Skin epidermis (tissue), 12 donors: ENCODE data around the gene SEC14L1.
"Not testable (repeated sequence)": the region's sequence is repeated elsewhere in the genome, so short reads cannot be mapped to it uniquely, and the experiment has no call there.

Experiments used
- H3K27ac ChIP-seq, 21 experiments: fragments of 200-600 bp; sonication (generic) in 11 of 21; one replicate each; pipeline ENCODE4 v1.5.0; 2020; ENCODE audit warnings: mild to moderate bottlenecking in 3 of 21, inconsistent platforms in 2 of 21, moderate library complexity in 2 of 21
- H3K4me3 ChIP-seq, 7 experiments: fragments of 200-600 bp; sonication (generic) in 2 of 7; one replicate each; pipeline ENCODE4 v1.5.0; 2020; ENCODE audit warnings: inconsistent platforms in 2 of 7, mild to moderate bottlenecking in 2 of 7, moderate library complexity in 1 of 7

The SEC14L1 gene

DNA sequence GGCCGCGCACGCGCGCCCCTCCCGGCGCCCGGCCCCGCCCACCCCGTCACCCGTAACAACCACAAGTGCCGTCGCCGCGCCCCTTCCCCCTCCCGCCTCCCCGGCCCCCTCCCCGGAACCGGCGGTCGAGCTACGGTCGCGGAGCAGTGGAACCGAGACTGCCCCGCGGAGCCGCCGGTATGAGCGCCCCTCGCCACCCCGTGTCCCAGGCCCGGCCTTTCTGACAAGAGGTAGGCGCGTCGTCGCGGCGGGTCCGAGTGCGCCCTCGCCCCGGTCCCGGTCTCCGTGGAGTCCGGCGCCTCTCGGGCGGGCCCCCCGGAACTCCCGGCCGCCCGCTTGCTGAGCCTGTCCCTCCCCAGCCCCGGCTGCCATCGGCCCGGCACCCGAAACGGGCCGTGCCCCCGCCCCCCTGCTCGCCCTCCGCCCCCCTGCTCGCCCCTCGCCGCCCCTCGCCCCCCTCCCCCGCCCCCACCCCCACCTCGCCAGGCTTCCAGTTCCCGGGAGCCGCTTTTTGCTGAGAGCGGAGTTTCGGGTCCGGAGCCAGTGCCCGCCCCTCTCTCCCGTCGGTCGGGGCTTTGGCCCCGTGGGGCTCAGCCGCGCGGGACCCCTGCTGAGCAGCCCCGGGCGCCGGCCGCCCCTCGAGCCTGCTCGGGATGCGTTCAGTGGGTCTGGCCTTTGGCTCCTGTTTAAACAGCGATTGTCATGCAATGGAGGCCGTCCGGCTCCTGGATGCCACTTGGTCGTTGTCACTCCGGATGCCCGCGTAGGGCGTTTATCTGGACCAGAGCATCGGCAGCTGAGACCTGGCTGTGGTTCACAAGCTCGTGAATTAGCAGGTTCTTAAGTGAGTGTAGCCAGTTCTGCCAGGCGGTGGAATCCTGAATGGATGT, at the start of gene SEC14L1:
Gene SEC14L1 (plus strand): TSS at position 92 of the 890 bp plus-strand sequence. CDS start 2,628 bp downstream, outside the sequence.
- H3K27ac ChIP-seq, result peak within 1 kb of the TSS; percentile 83 to 99 (median 97)
- H3K4me3 ChIP-seq, result peak within 1 kb of the TSS; percentile 70 to 96 (median 88)

DNA sequence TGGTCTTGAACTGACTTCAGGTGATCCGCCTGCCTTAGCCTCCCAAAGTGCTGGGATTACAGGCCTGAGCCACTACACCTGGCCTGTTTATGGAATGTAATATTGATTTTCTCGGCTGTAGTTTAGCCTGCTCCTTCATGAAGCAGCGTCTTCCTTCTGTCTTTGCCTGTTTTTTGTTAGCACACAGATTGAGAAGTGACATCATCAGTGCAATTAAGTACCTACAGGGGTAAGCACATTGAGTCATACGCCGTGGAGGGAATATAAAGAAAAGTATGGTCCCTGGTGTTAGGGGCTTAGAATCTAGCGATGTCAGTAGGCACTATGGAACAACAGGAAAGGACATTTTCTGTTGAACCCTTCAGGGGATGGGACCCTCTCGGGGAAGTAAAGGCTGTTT, 48.7 kb upstream of the SEC14L1 start:
- Histone ChIP-seq H3K27ac (no peak overlapping the region), H3K4me3 (no peak overlapping the region)

DNA sequence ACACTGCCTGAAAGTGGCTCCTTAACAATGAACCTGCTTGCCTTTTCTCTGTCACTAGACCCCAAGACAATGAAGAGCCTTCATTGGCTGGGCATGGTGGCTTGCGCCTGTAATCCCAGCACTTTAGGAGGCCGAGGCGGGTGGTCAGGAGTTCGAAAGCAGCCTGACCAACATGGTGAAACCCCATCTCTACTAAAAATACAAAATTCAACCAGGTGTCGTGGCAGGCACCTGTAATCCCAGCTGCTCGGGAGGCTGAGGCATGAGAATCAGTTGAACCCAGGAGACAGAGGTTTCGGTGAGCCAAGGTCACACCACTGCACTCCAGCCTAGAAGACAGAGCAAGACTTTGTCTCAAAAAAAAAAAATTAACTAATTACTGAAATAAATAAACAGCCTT, 45.3 kb upstream of the SEC14L1 start:
- Histone ChIP-seq H3K4me3 (no peak overlapping the region), H3K27ac (peak overlapping the region in 1 of 21 experiments; percentile 54)

DNA sequence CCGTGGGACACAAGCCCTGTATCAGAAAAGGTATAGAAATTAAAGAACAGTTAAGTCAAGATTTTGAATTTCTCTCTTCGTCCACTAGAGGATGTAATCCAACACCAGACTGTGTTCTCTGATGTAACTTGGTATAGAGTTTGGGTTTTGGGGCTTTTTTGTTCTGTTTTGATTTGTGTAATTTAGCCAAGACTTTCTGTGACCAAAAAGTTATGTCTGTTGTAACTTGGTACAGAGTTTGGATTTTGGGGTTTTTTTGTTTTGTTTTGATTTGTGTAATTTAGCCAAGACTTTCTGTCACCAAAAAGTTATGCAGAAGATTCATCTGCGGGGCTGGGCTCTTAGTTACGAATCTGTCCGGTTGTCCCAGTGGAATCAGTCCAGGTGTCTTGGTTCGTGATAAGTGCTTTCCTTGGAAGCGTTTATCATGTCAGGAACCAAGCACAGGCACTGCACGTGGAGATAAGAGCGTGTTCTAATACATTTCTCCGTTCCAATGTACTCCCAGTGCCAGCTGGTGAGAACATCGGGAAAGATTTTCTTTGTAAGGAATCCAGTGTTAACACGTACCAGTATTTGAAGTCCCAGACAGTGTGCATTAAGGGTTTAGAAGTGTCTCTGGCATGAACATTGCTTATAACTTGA, 44.1 kb upstream of the SEC14L1 start:
- no peak overlapping the region for H3K4me3 ChIP-seq
- peak overlapping the region in 13 of 21 experiments; percentile 15 to 81 (median 46) for H3K27ac ChIP-seq

DNA sequence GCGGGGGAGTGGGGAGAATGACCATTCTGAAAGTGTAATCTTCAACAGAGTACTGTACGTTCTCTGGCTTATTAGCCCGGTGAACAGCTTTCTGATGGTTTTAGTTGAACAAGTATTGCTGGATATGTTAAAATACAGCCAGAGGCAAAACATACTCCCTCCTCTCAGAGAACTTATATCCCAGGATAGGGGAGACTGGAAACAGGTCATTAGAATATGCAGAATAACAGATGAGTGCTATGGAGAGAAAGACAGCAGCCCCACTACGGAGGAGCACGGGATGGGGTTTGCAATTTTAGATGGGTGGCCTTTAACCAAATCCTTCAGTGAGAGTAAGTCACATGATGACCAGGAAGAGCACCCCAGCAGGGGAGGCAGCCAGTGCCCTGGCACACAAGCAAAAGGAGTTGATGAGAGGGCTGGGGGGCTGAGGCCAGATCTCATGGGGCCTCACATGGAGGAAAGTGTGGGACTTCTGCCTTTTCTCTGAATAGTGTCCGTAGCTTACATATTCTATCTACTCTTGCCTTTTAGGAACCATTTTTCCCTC, 43.1 kb upstream of the SEC14L1 start:
- no peak overlapping the region for H3K4me3 ChIP-seq
- H3K27ac ChIP-seq, result peak overlapping the region in 17 of 21 experiments; percentile 17 to 85 (median 67)

DNA sequence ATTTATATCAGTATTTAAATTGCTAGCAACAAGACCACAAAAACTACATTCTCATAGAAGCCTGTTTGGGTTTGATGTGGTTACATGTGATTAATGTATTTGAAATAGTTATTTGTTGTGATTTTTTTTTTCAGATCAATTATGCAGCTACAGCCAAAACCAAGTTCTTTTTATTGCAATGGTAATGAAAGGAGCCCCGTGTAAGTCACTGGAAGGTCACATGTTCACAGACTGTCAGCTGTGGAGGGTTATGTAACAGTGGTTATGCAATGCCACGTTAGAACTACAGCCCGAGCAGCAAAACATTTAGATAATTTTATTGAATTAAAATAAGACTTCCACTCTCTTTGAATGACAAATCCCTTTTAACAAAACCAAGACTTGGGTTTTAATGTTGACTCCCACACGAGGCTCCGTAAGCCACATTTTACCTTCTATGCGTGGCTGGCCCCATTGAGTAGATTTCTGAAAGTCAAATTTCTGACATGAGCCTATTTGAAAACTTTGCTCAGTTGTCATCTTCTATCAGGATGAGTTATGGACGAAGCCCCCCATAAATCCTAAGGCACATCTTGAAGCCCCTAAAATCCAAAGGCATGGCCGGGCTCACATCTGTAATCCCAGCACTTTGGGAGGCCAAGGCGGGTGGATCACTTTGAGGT, 41.8 kb upstream of the SEC14L1 start:
- peak overlapping the region in 20 of 21 experiments; percentile 48 to 86 (median 76) for H3K27ac ChIP-seq
- no peak overlapping the region for H3K4me3 ChIP-seq

DNA sequence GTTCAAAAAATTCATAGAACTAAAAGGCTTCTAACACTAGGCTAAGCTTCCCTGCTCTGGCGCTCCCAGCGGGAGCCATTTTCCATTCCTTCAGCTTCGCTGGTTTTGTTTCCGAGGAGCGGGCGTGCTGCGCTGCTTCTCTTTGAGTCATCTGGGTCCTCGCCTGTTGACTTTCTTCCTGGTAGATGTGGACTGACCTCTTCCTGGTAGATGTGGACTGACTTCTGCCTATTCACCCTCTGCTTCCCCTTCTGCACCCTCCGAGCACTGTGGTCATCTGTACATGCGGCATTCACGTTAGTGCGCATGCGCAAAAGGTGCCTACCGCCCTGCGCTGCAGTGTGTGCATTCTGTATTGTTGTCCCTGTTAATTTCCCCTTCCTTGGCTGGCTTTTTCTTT, 40.8 kb upstream of the SEC14L1 start:
- peak overlapping the region in 16 of 21 experiments; percentile 48 to 86 (median 76) for H3K27ac ChIP-seq

DNA sequence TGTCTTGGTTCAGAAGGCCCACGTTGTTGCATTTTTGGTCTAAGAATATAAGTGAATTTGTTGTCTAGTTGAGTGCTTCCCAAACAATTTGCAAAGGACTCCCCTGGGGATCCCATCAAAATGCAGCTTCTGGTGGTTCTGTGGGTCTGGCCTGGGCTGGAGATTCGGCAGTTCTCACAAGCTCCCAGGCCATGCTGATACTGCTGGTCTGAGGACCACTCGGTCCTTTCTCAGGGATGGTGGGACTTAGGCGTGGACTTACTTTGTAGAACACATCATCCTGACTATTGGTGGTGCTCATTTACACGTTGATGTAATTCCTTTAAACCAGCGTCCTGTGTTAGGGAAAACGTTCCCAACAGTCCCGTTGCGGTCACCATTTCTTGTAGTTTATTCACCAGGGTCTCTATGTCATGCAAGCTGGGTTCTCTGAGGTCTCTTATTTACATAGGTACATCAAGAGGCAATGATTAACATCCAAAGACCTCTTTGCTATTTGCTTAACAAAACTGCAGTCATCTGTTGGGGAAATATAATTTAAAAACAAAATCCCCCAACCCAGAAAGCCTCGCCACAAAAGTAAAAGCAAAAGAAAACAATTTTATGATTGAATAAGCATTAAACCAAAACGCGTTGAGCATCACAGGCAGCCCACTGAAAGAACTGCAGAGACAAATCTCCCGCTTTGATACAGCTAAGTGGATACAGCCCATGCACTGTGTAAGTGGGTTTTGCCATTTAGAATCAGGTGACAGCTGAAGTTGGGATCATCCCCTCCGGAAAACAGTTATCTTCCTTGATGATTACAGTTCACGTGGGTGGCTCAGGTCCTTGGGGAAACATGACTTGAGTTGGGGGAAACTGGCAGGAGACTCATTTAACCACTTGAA, 39.0 kb upstream of the SEC14L1 start:
- peak overlapping the region in 2 of 21 experiments; percentile 17 to 34 for H3K27ac ChIP-seq

More for the DNA sequence above, 40.8 kb upstream of the SEC14L1 start:
- no peak overlapping the region for H3K4me3 ChIP-seq

DNA sequence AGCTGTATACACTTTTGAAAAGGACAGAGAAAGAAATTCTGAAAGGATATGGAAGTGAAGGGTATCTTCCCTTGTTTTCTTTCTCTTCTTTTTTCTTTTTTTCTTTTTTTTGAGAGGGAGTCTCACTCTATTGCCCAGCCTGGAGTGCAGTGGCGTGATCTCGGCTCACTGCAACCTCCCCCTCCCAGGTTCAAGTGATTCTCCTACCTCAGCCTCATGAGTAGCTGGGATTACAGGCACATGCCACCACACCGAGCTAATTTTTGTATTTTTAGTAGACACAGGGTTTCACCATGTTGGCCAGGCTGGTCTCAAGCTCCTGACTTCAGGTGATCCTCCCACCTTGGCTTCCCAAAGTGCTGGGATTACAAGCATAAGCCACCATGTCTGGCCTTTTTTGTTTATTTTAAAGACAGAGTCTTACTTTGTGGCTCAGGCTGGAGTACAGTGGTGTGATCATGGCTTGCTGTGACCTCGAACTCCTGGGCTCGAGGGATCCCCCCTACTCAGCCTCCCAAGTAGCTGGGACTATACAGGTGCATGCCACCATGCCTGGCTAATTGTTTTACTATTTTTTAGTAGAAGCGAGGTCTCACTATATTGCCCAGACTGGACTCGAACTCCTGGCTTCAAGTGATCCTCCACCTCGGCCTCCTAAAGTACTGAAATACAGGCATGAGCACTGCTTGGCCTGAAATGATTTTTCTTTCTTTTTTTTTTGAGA, 38.2 kb upstream of the SEC14L1 start:
- H3K27ac ChIP-seq, H3K4me3 ChIP-seq: not testable (repeated sequence)

More for the DNA sequence above, 39.0 kb upstream of the SEC14L1 start:
- H3K4me3 ChIP-seq, result no peak overlapping the region

DNA sequence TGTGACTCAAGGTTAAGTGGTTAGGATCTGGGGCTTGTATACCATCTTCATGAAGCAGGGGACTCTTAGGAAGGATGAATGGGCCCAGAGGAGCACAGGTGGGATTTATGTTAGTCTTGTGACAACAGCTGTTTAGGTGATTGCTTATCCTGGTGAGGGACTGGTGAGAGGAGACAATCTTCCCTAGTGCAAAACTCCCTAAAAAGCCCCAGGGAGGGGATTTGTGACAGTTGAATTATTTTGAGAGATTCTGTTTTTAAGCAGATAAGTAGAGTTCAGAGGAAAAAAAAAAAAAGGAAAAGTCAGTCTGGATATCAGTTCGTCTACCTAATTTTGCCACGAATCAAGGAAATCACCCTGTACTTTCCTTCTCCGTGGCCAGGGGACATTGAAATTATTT, 35.1 kb upstream of the SEC14L1 start:
- no peak overlapping the region for H3K27ac ChIP-seq

DNA sequence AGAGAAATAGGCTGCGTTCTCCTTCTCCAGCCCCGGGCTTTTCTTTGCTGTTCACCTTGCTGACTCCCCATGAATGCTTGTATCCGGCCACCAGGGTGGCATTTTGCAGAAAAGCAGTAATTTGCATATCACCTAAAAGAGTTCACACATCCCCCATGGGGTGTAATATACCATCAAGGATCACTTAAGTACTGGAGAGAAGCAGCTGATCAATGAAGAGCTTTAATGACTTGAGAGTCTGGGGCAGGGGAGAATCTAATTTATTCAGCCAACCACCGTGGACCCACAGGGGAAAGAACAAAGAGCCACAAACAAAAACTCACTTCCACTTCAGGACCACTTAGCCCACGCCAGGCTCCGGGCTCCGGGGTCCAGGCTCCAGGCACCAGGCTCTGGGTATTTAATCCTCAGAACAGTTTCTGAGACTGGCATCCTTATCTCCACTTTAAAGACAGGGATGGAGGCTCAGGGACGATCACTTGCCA, 33.9 kb upstream of the SEC14L1 start:
- peak overlapping the region in 1 of 21 experiments; percentile 21 for H3K27ac ChIP-seq

More for the DNA sequence above, 35.1 kb upstream of the SEC14L1 start:
- no peak overlapping the region for H3K4me3 ChIP-seq

DNA sequence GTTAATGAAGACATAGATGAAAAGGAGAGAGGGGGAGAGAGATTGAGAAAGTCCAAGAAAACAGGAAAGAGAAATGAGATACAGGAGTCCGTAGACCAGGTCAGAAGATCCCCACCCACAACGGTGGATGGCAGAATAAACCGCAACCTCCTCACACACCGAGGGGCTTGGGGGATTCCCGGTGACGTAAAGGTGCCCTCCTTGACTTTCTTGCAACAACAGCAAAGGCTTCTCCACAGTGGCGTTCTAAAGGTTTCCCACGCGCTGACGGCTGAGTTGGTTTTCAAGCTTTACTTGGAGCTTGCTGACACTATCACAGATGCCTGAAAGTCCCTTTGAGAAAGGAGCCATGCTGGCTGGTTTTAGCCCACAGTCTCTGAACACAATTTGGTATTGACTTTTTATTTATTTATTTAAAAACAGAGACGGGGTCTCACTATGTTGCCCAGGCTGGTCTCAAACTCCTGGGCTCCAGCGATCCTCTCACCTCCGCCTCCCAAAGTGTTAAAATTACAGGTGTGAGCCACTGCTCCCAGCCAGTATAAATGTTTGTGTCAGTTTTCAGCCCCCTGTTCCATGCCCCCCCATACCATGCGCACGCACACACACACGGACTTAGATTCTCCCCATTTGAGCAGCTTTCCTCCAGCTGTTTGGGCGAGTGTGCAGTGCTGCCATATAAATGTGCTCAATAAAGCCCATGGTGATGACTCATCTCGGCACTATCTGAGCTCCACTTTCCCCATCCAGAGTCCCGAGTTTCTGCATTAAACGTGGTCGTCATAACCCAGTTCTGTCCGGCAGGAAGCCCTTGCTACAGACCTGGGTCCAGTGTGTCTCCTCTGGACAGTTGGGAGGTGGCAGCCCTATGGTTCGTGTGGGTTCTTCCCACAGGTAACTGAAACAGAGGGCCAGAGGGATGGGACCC, 33.0 kb upstream of the SEC14L1 start:
- H3K4me3 ChIP-seq, result no peak overlapping the region
- peak overlapping the region in 4 of 21 experiments; percentile 23 to 61 (median 36) for H3K27ac ChIP-seq

More for the DNA sequence above, 33.9 kb upstream of the SEC14L1 start:
- no peak overlapping the region for H3K4me3 ChIP-seq

DNA sequence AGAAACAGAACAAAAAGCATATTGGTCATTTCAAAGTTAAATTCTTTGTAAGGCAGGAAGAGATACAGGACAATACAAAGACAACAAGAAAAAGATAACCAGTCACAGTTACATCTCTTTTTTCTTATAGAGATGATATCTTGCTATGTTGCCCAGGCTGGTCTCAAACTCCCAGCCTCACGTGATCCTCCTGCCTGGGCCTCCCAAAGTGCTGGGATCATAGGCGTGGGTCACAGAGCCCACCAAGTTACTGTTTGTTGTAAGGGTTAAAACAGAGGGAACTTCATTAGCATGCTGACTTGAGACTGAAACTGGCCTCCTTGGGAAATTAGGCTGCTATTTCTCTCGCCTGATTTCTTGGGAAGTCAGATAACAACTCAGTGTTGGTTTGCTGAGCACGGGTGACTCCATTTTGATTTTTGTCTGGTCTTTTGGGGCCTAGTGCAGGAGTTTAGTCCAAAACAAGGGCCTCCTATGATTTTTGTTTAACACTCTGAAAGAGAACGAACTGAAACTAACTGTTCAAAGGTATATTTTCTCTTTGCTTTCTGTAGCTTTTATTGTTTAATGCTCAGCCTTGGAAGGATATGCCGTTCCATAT, 31.5 kb upstream of the SEC14L1 start:
- H3K27ac ChIP-seq, result peak overlapping the region in 15 of 21 experiments; percentile 2 to 86 (median 61)
- H3K4me3 ChIP-seq, result no peak overlapping the region

DNA sequence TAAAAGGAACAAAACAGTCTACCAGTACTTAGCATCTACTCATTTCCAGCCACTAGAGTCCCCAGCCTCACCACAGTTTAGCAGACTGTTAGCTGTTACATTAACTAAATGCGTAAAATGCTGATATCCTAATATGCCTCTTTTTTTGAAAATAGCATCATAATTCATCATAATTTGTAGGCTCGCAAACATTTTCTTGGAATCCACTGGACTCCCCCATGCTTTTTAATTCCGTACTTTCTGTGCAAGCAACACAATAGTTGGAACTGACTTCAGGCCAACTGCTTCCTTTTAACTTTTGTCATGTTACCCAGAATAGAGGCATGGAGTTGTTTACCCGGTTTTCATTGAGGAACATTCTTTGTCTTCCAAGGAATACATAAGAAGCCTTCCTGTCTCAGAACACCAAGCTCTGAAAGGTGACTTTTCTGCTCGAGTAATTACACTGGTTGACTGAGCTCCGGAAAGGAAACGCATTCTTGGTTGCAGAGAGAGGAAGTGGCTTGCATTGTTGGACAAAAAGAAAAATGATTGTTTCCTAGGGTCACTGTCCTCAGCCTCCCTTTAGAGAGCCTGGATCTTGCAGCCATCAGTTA, 30.9 kb upstream of the SEC14L1 start:
- Histone ChIP-seq H3K27ac (peak overlapping the region in 16 of 21 experiments; percentile 2 to 86 (median 61)), H3K4me3 (no peak overlapping the region)

DNA sequence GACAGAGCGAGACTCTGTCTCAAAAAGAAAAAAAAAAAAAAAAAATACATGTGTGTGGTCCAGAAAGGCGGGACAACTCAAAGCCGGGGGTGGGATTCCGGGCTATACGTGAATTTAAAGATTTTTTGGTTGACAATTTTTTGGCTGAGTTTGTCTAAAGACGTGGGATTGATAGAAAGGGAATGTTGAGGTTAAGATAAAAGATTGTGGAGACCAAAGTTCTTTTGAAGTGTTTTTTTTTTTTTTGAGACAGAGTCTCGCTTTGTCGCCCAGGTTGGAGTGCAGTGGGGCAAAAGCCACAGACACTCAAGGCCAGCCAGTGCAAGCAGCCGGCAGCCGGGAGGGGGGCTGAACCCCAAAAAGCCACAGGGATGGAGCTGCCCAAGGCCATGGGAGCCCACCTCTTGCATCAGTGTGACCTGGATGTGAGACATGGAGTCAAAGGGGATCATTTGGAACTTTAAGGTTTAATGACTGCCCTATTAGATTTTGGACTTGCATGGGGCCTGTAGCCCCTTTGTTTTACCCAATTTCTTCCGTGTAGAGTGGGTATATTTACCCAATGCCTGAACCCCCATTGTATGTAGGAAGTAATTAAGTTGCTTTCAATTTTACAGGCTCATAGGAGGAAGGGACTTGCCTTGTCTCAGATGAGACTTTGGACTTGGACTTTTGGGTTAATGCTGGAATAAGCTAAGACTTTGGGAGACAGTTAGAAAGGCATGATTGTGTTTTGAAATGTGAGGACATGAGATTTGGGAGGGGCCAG, 29.4 kb upstream of the SEC14L1 start:
- H3K27ac ChIP-seq, result peak overlapping the region in 8 of 21 experiments; percentile 3 to 54 (median 47)
- H3K4me3 ChIP-seq, result not testable (repeated sequence)
